ENCODE data around the gene HNRNPU. TPM values are rescaled to one million over a fixed set of nuclear protein-coding genes. Genes with fewer than 3 reads are reported as not detected.

HNRNPU gene
- 248 and 357 TPM in 2 replicates for total RNA-seq

- peak; percentile 67 for DNase-seq (ENCODE audit: extremely low read depth, low read depth, low spot score)
Measured at GRCh38 chr1:244864253-244865027, at the start of gene HNRNPU. HNRNPU (minus strand) TSS chr1:244864543; CDS start chr1:244864307, 236 bp downstream.

GRCh38 chr1:244913806-244914205 lies 49.5 kb upstream of the HNRNPU start:
- DNase-seq (ENCODE audit: extremely low read depth, low read depth, low spot score) = no peak

- no peak for DNase-seq (ENCODE audit: extremely low read depth, low read depth, low spot score)
Measured at GRCh38 chr1:244904119-244904518, 39.8 kb upstream of the HNRNPU start.

- DNase-seq (ENCODE audit: extremely low read depth, low read depth, low spot score) = no peak
Measured at GRCh38 chr1:244901400-244902015, 37.2 kb upstream of the HNRNPU start.

GRCh38 chr1:244897476-244898254 lies 33.3 kb upstream of the HNRNPU start:
- no peak for DNase-seq (ENCODE audit: extremely low read depth, low read depth, low spot score)

GRCh38 chr1:244896550-244896949 lies 32.2 kb upstream of the HNRNPU start:
- DNase-seq (ENCODE audit: extremely low read depth, low read depth, low spot score) = peak; percentile 29

GRCh38 chr1:244893836-244894235 lies 29.5 kb upstream of the HNRNPU start:
- DNase-seq (ENCODE audit: extremely low read depth, low read depth, low spot score) = no peak

- DNase-seq (ENCODE audit: extremely low read depth, low read depth, low spot score) = no peak
Measured at GRCh38 chr1:244887281-244887680, 22.9 kb upstream of the HNRNPU start.

- DNase-seq (ENCODE audit: extremely low read depth, low read depth, low spot score) = no peak
Measured at GRCh38 chr1:244881552-244882280, 17.4 kb upstream of the HNRNPU start.

- DNase-seq (ENCODE audit: extremely low read depth, low read depth, low spot score) = no peak
Measured at GRCh38 chr1:244878681-244879080, 14.3 kb upstream of the HNRNPU start.

GRCh38 chr1:244876228-244876910 lies 12.0 kb upstream of the HNRNPU start:
- DNase-seq (ENCODE audit: extremely low read depth, low read depth, low spot score) = no peak

GRCh38 chr1:244874974-244875579 lies 10.7 kb upstream of the HNRNPU start:
- DNase-seq (ENCODE audit: extremely low read depth, low read depth, low spot score) = no peak

GRCh38 chr1:244869950-244870349 lies 5.6 kb upstream of the HNRNPU start:
- no peak for DNase-seq (ENCODE audit: extremely low read depth, low read depth, low spot score)

- DNase-seq (ENCODE audit: extremely low read depth, low read depth, low spot score) = no peak
Measured at GRCh38 chr1:244869364-244869827, 5.1 kb upstream of the HNRNPU start.

- no peak for DNase-seq (ENCODE audit: extremely low read depth, low read depth, low spot score)
Measured at GRCh38 chr1:244868484-244869363, 4.4 kb upstream of the HNRNPU start.

- DNase-seq (ENCODE audit: extremely low read depth, low read depth, low spot score) = no peak
Measured at GRCh38 chr1:244866355-244866754, 2.0 kb upstream of the HNRNPU start.

- DNase-seq (ENCODE audit: extremely low read depth, low read depth, low spot score) = no peak
Measured at GRCh38 chr1:244865820-244866219, 1.5 kb upstream of the HNRNPU start.

- no peak for DNase-seq (ENCODE audit: extremely low read depth, low read depth, low spot score)
Measured at GRCh38 chr1:244865028-244865371, 657 bp upstream of the HNRNPU start.
